HepG2 (cell line): ENCODE data around the gene SEMA3C. TPM values are rescaled to one million over a fixed set of nuclear protein-coding genes. Genes with fewer than 3 reads are reported as not detected.

Experiments
- ATAC-seq: fragments of 200-7000 bp; cut with Tn5 transposase; 3 replicates; pipeline ENCODE4 v1.9.1; 2020; ENCODE audit warnings: mild to moderate bottlenecking, moderate library complexity
- BruUV-seq: library from RNA; stranded (reverse); fragments of 400-500 nt; replicated peaks from 2 replicates; lab custom pipeline; 2021; lab: Mats Ljungman, UMichigan
- CTCF ChIA-PET: fragments of 300-600 bp; formaldehyde crosslinking; extraction: SDS; loops from one replicate; lab custom pipeline; 2021; ENCODE audit warnings: low total read pairs, inconsistent platforms, low intra/inter-chr PET ratio; lab: Yijun Ruan, JAX
- POLR2A ChIA-PET: fragments of 350-600 bp; sonication (Branson Sonifier 250); formaldehyde crosslinking; loops from one replicate; lab custom pipeline; 2020; ENCODE audit warnings: antibody characterized with exemption, inconsistent platforms; lab: Yijun Ruan, JAX
- DNase-seq: peaks from one replicate; pipeline ENCODE4 v3.0.0-alpha.2; 2015; ENCODE audit warnings: low spot score
- FAIRE-seq: peaks from 3 replicates; lab custom pipeline; 2011; peaks lifted over from hg19 to GRCh38; lab: Jason Lieb, UNC
- H2AFZ ChIP-seq: one replicate; pipeline ENCODE4 v1.6.1; 2011; ENCODE audit warnings: low read length, inconsistent platforms
- H3K27ac ChIP-seq: fragments of 300-600 bp; 3 replicates; pipeline ENCODE4 v1.8.0; 2011; ENCODE audit warnings: mixed run types, mild to moderate bottlenecking, mixed read lengths, low read length, inconsistent platforms; ENCODE audit not compliant: insufficient read depth; ENCODE audit errors: extremely low read length
- H3K27me3 ChIP-seq, 2 experiments: fragments of 200-600 bp in 1 of 2; 2 replicates in 1 of 2; 3 replicates in 1 of 2; pipeline versions ENCODE4 v1.6.0 to v1.8.0; 2011; ENCODE audit warnings: low read length in 2 of 2, mild to moderate bottlenecking in 2 of 2, moderate library complexity in 2 of 2, inconsistent platforms in 1 of 2; ENCODE audit not compliant: insufficient read depth in 2 of 2, control insufficient read depth in 1 of 2
- H3K36me3 ChIP-seq, 2 experiments: fragments of 200-600 bp in 1 of 2; replicated peaks in 1 of 2; 2 replicates in 1 of 2; 3 replicates in 1 of 2; pipeline versions ENCODE4 v1.5.1 to v1.8.0; 2011; ENCODE audit warnings: low read length in 2 of 2, inconsistent platforms in 1 of 2; ENCODE audit not compliant: insufficient read depth in 2 of 2, control insufficient read depth in 1 of 2
- H3K4me1 ChIP-seq: 2 replicates; pipeline ENCODE4 v1.5.1; 2012; ENCODE audit warnings: low read length, inconsistent platforms; ENCODE audit not compliant: insufficient read depth
- H3K4me2 ChIP-seq: 2 replicates; pipeline ENCODE4 v1.6.0; 2011; ENCODE audit warnings: low read depth, low read length, inconsistent platforms
- H3K4me3 ChIP-seq, 3 experiments: fragments of 200-600 bp in 1 of 3; sonication (generic), shearing (Covaris generic) in 1 of 3; replicated peaks in 1 of 3; 2 replicates each; pipeline ENCODE4 v1.5.1; 2011 to 2016; ENCODE audit warnings: low read length in 3 of 3, inconsistent platforms in 2 of 3, low read depth in 2 of 3, mild to moderate bottlenecking in 2 of 3, control low read depth in 1 of 3, mixed read lengths in 1 of 3; ENCODE audit not compliant: insufficient read depth in 1 of 3
- H3K79me2 ChIP-seq: one replicate; pipeline ENCODE4 v1.6.1; 2011; ENCODE audit warnings: low read length, inconsistent platforms; ENCODE audit not compliant: insufficient read depth
- H3K9ac ChIP-seq: 2 replicates; pipeline ENCODE4 v1.6.0; 2011; ENCODE audit warnings: mild to moderate bottlenecking, low read depth, low read length, inconsistent platforms; ENCODE audit not compliant: insufficient read depth
- H3K9me3 ChIP-seq: 2 replicates; pipeline ENCODE4 v1.5.1; 2012; ENCODE audit warnings: mild to moderate bottlenecking, low read length
- H4K20me1 ChIP-seq: 2 replicates; pipeline ENCODE4 v1.6.0; 2011; ENCODE audit warnings: inconsistent platforms, mild to moderate bottlenecking, low read length, moderate library complexity; ENCODE audit not compliant: insufficient read depth
- NR2C2 ChIP-seq: sonication (generic); formaldehyde crosslinking; IDR thresholded peaks from 2 replicates; pipeline ENCODE4 v1.4.0; 2020; ENCODE audit warnings: missing genetic modification reagents, mild to moderate bottlenecking, moderate library complexity, borderline replicate concordance
- ZFAT ChIP-seq: sonication (generic); formaldehyde crosslinking; conservative IDR thresholded peaks from 2 replicates; pipeline ENCODE4 v1.8.1; 2023; ENCODE audit warnings: missing genetic modification reagents, inconsistent platforms
- ZNF274 ChIP-seq: sonication (generic); formaldehyde crosslinking; IDR thresholded peaks from 2 replicates; pipeline ENCODE4 v1.5.1; 2020; ENCODE audit warnings: mild to moderate bottlenecking, missing genetic modification reagents
- ZNF766 ChIP-seq: sonication (generic); formaldehyde crosslinking; IDR thresholded peaks from 2 replicates; pipeline ENCODE4 v1.5.0; 2020; ENCODE audit warnings: missing genetic modification reagents, borderline replicate concordance
- WGBS: methylation state at CpG from one replicate; pipeline ENCODE4 v1.1.6; 2017; ENCODE audit warnings: low lambda C conversion rate; 5-methylcytosine and 5-hydroxymethylcytosine counted together
- in situ Hi-C: cut with HindIII; loops from 2 replicates; pipeline ENCODE4 v1.10.0; 2017; ENCODE audit warnings: low pct_unique_long_range_greater_than_20kb; ENCODE audit not compliant: extremely low pct_ligation_motif_present
- intact Hi-C: fragments of 100-400 bp; cut with micrococcal nuclease; formaldehyde crosslinking; loops from one replicate; pipeline ENCODE4 v1.10.0; 2022; ENCODE audit not compliant: unreplicated experiment
- polyA plus RNA-seq, 8 experiments: library from polyadenylated mRNA; depleted of rRNA in 3 of 8; stranded (reverse) in 7 of 8; unstranded in 1 of 8; fragments of >200 nt; fragmentation: Illumina TruSeq in 4 of 8; extraction: Trizol in 4 of 8; gene quantifications; 2 replicates each; pipeline versions ENCODE4 v1.2.1 to v1.2.3, GENCODE V29; 2011 to 2016; ENCODE audit warnings: low read depth in 4 of 8, missing spikeins in 1 of 8, mixed read lengths in 1 of 8; ENCODE audit not compliant: insufficient read depth in 1 of 8
- total RNA-seq, 5 experiments: library from RNA; depleted of rRNA; stranded (reverse); fragments of >200 nt; fragmentation: Illumina TruSeq; extraction: Trizol; gene quantifications; 2 replicates each; pipeline ENCODE4 v1.2.3, GENCODE V29; 2016; ENCODE audit warnings: low read depth in 1 of 5
- TF ChIP-seq, protein P1 (sequence below): sonication (generic); formaldehyde crosslinking; IDR thresholded peaks from 2 replicates; pipeline ENCODE4 v1.5.0; 2020; ENCODE audit warnings: missing genetic modification reagents
- TF ChIP-seq, protein P2 (sequence below): IDR thresholded peaks from 2 replicates; pipeline ENCODE4 v1.6.1; 2016; ENCODE audit warnings: low read depth, missing genetic modification reagents, missing compliant biosample characterization

SEMA3C gene
- total and polyA plus RNA-seq, 2 of the 13 experiments (the other 11 are each of a cell fraction or from before 2014, with no cell fraction given) = 0.05 to 0.13 TPM

DNA sequence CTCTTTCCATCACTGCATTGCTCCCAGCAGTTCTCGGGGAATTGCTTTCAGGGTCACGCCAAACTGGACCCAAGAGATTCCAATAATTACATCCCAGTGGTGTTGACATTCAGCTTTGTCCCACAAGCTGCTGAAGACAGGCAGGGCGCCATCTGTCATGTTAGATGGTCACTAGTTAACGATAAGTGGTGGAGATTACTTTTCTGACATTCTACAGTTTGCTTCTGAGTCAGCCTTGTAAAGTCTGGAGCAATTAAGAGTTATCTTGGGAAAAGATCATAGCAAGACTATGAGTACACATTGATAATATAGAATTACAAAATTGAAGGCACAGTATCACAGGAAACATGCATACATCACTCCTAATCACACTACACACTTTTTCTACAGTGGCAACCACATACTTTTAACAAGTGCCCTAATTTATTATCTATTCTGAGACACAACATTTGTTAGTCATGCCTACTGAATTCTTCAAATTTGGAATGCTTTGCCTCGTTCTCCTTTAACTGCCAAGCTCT is 41.9 kb downstream of the SEMA3C start:
- Histone ChIP-seq H3K4me3 (no peak overlapping the region), H3K79me2 (no peaks in the 10 kb centered on the region), H3K4me1 (no peaks in the 10 kb centered on the region), H2AFZ (no peak overlapping the region), H3K9me3 (no peaks in the 10 kb centered on the region), H3K36me3 (no peaks in the 10 kb centered on the region), H3K4me2 (no peak overlapping the region), H3K27ac (no peak overlapping the region), H4K20me1 (no peaks in the 10 kb centered on the region), H3K9ac (no peak overlapping the region), H3K27me3 (no peaks in the 10 kb centered on the region)
- FAIRE-seq (no peak), ATAC-seq (no peak), DNase-seq (no peak)
- ChIA-PET CTCF (no interaction called here), POLR2A (no interaction called here)
- in situ Hi-C loops (no loop called here), intact Hi-C loops (loop anchor here (1.0 kb wide), 1 partner anchor 26 kb away; no protein-coding TSS in a partner anchor)
- no TSS peak for BruUV-seq
- 27% methylated on average over 5 of the region's 5 CpGs for WGBS
- TF ChIP-seq ZNF274 (CRISPR knock-in tag) = no peak
- no peak for TF ChIP-seq ZNF766 (CRISPR knock-in tag)
- TF ChIP-seq, protein P1, sequence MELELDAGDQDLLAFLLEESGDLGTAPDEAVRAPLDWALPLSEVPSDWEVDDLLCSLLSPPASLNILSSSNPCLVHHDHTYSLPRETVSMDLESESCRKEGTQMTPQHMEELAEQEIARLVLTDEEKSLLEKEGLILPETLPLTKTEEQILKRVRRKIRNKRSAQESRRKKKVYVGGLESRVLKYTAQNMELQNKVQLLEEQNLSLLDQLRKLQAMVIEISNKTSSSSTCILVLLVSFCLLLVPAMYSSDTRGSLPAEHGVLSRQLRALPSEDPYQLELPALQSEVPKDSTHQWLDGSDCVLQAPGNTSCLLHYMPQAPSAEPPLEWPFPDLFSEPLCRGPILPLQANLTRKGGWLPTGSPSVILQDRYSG (CRISPR knock-in tag) = no peak
- TF ChIP-seq NR2C2 (CRISPR knock-in tag) = no peak
- TF ChIP-seq, protein P2, sequence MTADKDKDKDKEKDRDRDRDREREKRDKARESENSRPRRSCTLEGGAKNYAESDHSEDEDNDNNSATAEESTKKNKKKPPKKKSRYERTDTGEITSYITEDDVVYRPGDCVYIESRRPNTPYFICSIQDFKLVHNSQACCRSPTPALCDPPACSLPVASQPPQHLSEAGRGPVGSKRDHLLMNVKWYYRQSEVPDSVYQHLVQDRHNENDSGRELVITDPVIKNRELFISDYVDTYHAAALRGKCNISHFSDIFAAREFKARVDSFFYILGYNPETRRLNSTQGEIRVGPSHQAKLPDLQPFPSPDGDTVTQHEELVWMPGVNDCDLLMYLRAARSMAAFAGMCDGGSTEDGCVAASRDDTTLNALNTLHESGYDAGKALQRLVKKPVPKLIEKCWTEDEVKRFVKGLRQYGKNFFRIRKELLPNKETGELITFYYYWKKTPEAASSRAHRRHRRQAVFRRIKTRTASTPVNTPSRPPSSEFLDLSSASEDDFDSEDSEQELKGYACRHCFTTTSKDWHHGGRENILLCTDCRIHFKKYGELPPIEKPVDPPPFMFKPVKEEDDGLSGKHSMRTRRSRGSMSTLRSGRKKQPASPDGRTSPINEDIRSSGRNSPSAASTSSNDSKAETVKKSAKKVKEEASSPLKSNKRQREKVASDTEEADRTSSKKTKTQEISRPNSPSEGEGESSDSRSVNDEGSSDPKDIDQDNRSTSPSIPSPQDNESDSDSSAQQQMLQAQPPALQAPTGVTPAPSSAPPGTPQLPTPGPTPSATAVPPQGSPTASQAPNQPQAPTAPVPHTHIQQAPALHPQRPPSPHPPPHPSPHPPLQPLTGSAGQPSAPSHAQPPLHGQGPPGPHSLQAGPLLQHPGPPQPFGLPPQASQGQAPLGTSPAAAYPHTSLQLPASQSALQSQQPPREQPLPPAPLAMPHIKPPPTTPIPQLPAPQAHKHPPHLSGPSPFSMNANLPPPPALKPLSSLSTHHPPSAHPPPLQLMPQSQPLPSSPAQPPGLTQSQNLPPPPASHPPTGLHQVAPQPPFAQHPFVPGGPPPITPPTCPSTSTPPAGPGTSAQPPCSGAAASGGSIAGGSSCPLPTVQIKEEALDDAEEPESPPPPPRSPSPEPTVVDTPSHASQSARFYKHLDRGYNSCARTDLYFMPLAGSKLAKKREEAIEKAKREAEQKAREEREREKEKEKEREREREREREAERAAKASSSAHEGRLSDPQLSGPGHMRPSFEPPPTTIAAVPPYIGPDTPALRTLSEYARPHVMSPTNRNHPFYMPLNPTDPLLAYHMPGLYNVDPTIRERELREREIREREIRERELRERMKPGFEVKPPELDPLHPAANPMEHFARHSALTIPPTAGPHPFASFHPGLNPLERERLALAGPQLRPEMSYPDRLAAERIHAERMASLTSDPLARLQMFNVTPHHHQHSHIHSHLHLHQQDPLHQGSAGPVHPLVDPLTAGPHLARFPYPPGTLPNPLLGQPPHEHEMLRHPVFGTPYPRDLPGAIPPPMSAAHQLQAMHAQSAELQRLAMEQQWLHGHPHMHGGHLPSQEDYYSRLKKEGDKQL (CRISPR knock-in tag) = no peak
- TF ChIP-seq ZFAT = no peak
